D721Med (cell line): ENCODE measurements around the gene FTL.
A peak's percentile ranks its signal among the peaks of the same experiment; 100 is the strongest.

Experiments
- DNase-seq: peaks from one replicate; pipeline ENCODE4 v3.0.0; 2011; ENCODE audit warnings: low spot score; ENCODE audit not compliant: insufficient read length
- FAIRE-seq: peaks from 2 replicates; lab custom pipeline; 2011; peaks lifted over from hg19 to GRCh38; lab: Jason Lieb, UNC
- CTCF ChIP-seq: IDR thresholded peaks from 2 replicates; pipeline ENCODE4 v1.5.1; 2012; ENCODE audit warnings: mild to moderate bottlenecking, control low read depth; ENCODE audit not compliant: insufficient read depth; ENCODE audit errors: missing control alignments

Gene FTL

GRCh38 chr19:48954595-48955307, 10.4 kb upstream of the FTL start, which contains the start of gene BAX:
TSS of gene BAX (plus strand) at chr19:48954875. CDS start at chr19:48954929, 54 bp downstream.
- peak; percentile 96 for DNase-seq
- FAIRE-seq, result no peak
- peak; percentile 6 for TF ChIP-seq CTCF

- no peak for FAIRE-seq
- no peak for DNase-seq
- TF ChIP-seq CTCF, result no peak
Measured at GRCh38 chr19:48955308-48955958, 9.7 kb upstream of the FTL start.

- TF ChIP-seq CTCF, result no peak
- FAIRE-seq (no peak), DNase-seq (no peak)
Measured at GRCh38 chr19:48958006-48958405, 7.1 kb upstream of the FTL start.

GRCh38 chr19:48959341-48960239, 5.5 kb upstream of the FTL start:
- DNase-seq (no peak), FAIRE-seq (no peak)
- TF ChIP-seq CTCF, result no peak

GRCh38 chr19:48961051-48961649, 4.0 kb upstream of the FTL start:
- DNase-seq (no peak), FAIRE-seq (no peak)
- TF ChIP-seq CTCF, result no peak

- FAIRE-seq (no peak), DNase-seq (no peak)
- TF ChIP-seq CTCF, result no peak
Measured at GRCh38 chr19:48961673-48962028, 3.5 kb upstream of the FTL start.
